ENCODE data around the gene EHHADH.

The EHHADH gene

DNA sequence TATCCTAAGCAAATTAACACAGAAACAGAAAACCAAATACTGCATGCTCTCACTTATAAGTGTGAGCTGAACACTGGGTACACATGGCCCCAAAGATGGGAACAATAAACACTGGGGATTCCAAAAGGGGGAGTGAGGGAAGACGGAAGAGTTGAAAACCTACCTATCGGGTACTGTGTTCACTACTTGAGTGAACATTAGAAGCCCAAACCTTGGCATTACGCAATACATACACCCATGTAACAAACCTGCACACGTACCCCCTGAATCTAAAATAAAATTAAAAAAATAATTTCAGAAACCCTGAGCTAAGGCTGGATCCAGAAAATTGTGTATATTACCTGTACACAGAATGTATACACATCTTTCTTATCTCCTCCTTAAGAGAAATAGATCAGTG is 58.2 kb downstream of the EHHADH start:
- no peak for DNase-seq (ENCODE audit: low read depth)

DNA sequence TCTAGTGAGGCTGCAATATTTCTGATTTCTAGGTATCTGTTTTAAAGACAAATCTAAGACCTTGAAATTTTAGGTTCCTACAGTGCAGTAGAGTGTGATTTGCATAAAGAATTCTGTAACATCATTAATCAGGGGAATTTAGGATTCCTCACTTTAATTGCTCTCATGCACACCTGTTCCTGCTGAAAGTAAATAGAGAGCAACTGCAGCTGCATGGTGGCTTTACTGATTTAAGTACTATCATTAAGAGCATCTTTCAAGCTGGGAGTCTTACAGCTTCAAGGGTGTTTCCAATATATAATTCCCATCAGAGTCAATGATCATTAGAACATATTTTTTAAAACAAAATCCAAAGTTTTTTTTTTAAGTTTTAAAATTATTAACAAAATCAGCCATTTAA is 65.0 kb downstream of the EHHADH start:
- DNase-seq (ENCODE audit: low read depth) = no peak

DNA sequence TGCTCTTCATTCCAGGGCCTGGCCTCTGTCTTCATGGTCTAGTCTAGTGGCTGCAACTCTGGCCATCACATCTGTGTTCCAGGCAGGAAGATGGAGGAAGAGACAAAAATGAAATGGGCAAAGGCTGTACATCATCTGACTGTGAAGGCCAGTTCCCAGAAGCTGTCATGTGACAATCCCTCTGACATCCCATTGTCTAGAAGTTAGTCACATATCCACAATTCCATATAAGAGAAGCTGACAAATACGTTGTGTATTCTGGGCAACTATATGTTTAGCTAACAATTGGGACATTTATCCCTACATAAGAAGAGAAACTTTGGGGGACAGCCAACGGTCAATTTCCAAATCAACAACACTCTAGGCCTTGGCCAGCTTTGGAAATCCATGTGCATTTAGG is 66.5 kb downstream of the EHHADH start:
- no peak for DNase-seq (ENCODE audit: low read depth)

DNA sequence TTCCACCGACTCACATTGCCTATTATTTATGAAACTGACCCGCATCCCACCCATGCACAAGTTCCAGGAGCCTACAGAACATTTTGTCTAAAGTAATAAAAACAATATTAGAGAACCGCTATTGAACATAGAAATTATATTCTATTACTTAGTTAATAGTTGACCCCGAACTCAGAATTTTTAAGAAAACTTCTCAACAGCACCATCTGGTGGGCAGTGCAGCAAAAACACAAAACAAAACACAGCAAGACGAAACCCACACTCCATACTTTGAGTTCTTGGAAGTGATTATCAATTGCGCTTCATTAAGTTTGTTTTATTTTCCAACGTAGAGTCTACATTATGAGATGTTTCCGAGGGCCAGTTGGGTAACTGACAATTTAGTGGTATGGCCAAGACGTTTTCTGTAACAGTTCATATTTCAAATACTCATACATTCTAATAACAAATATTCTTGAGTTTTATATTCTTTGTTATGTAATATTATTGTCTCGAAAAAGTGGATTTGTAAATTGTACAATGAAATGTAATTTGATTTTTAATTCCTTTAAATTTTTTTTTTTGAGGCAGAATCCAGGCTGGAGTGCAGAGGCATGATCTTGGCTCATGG is 77.0 kb downstream of the EHHADH start:
- no peak for DNase-seq (ENCODE audit: low read depth)

DNA sequence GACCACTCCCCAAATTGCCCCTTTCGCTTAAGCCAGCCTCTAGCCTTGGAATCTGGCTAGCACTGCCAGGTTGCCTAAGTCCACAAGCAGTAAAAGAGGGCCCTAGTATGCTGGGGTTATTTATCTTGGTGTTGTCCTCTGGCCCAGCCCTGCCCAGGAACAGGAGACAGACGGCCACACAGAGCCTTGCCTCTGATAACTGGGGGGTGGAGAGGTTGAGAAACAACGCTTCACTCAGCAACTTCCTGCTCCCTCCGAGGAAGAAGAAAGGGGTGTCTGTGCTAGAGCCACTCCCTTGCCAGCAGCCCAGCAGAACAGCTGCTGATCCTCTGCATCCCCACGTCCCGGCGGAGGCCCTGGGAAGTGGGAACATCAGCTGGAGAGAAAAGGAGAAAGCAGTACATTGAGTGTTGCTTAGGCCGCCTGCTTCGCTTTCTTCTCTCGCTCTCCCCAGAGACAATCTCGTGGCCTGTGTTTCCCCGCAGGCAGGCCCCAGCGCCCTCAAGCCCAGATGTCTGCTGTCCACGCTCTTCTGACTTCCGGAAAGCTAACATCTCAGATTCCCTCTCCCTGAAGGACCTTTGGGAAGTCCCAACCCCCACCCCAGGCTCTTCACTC is 78.4 kb downstream of the EHHADH start:
- DNase-seq (ENCODE audit: low read depth) = peak; percentile 40

DNA sequence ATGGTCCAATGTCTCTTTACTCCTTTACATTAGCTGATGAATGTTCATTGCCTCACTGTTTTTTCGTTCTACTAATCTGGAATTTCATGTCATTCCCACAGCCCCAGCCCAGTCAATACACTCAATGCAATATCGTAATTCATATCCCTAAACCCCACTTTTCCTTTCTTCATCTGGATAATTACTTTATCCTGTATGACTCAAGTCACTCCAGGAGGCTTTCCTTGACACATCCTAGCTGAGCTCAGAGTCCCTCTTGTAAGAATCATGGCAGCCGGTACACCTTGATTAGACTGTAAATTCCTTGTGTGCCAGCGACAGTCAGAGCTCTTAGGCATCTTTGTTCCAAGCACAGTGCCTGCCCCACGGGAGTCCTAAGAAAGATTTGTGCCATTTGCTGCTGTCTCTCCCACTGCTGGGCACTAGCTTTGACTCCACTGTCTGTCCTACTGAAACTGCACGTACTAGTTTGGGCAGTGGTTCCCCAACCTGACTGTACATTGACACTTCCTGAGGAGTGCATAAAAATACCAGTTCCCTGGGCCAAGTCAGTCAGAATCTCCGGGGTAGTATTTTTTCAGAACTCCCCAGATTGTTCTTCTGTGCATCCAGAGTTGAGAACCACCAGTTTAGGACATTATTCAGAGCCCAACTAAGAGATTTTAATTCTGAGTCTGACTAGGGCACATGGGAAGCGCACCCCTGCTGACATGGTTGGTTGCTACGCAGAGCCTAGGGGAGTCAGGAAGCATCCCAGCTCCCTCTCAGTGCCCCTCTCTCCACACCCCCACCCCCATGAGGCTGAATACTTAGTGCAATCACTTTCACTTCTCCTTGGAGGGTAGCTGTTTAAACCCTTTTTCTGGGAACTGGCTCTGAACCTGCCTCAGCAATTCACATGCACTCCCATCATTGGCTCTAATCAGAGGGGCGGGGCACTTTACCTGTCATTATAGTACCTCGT is 81.5 kb downstream of the EHHADH start:
- no peak for DNase-seq (ENCODE audit: low read depth)

DNA sequence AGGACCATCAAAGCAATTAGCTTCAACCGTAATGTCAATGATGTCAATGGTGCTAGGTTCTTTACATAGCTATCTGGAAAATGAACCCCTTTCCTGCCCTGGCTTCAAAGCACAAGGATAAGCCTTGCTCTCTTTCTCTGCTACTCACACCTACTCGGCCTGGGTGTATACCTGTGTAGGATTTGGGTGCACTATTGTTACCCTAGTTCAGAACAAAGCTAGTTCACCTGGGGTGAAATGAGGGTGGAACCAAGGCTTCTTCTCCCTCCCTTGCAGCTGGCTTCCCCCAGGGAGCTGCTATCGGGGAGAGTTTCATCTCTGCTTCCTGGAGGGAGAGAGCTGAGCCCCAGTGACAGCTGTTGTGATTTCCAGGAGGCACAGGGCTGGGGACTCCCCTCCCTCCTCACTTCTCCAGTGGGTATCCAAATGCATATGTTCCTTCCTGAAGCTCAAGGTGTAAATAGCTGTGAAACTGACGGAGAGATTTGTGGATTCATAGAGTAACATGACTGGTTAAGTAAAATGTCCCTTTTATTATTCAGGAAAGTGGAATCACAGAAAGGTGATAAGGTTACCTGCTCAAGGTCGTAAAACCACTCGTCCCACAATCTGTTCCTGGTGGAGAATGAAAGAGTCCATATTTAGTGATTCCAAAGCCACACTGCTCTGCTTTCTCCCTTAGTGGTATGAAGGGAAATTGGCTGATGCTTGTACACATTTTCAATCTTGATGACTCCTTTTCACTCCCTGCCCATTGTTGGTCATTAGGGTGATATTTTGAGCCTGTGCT is 89.2 kb downstream of the EHHADH start:
- no peak for DNase-seq (ENCODE audit: low read depth)

DNA sequence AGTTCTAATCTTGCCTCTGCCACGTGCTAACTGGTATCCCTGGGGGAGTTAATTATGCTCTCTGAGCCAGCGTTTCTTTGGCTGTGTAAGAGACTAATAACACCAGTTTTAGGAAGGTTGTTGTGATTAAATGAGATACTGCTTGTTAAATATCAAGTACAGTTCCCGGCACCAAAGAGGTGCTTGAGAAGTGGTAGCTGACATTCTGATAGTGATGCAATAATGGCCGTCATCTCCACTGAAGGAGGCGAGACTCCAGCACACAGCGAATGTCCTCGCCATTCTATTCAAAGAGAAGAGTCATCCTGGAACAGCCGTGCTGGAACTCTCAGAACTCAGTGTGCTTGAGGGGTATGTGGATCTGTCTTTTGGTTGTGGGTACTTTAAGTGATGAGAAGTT is 91.2 kb downstream of the EHHADH start:
- no peak for DNase-seq (ENCODE audit: low read depth)

DNA sequence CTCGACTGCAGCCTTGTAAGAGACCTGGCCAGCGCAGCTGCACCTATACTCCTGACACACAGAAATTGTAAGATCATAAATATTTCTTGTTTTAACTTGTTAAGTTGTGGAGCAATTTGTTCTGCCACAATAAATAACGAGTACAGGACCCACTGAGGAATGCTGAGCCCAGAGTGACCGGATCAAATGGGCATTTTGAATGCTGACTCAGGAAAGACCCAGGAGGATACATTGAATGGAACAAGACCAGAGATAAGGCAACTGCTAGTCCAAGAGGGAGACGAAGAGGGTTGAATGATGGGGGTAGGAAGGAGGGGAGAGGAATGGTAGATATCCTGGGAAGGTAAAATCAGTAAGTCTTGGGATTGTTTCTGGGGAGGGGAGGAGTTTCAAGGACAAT is 92.1 kb downstream of the EHHADH start:
- no peak for DNase-seq (ENCODE audit: low read depth)

DNA sequence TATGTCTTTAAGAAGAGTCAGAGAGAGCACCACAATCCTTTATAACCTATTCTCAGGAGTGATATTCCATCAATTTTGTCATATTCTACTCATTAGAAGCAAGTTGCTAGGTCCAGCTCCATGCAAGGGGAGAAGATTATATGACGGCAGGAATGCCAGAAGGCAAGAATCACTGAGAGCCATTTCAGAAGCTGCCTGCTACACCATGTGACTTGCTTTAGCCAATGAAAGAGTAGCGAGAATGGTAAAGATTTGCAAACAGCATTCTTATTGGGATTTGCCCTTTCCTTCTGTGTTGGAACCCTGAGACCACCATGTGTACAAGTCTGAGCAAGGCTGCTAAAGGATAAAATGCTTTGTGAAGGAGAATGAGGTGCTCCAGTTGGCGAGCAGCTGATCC is 96.5 kb downstream of the EHHADH start:
- no peak for DNase-seq (ENCODE audit: low read depth)

DNA sequence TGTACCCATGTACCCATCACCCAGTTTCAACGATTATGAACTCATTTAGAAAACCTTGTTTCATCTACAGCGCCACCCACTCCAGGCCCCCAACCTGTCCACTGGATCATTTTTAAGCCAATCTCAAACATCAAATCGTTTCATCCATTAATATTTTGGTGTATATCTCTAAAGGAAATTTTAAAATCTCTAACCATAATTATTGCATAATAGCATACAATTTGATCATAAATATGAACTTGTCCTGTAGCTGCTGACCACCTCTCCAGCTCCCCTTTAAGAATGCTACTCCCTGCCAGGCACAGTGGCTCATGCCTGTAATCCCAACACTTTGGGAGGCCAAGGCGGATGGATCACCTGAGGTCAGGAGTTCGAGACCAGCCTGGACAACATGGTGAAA is 98.2 kb downstream of the EHHADH start:
- no peak for DNase-seq (ENCODE audit: low read depth)

DNA sequence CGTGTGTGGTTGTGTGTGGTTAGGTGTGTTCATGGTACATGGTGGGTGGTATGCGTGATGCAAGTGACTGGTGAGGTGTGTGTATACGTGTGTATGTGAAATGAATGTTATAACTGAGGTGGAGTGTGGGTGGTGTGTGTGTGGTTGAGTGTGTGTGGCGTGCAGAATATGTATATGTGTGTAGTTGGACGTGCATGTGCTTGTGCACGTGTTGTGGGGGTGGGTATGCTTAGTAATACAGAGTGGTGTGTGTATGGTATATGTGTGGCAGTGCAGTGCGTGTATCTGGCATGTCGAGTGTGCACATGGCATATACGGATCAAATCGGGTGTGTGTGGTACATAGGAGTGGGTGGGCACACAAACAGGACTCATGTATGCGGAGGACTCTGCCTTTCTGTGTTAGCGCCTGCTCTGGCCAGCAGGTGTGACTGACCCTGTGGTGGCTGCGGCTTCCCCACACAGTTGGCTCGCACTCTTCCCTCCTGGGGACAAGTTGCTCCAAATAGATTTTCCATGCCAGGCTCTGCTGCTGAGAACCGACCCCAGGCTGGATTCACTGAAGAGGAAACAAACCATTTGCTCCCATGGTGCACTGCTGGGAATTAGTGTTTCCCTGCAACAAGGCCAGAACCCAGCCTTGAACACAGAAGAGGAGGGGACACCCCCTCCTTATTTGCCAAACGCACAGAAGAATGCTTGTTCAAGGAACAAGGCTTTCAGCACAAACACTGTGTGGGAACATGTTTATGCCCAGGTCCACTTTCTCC is 99.8 kb downstream of the EHHADH start:
- no peak for DNase-seq (ENCODE audit: low read depth)

DNA sequence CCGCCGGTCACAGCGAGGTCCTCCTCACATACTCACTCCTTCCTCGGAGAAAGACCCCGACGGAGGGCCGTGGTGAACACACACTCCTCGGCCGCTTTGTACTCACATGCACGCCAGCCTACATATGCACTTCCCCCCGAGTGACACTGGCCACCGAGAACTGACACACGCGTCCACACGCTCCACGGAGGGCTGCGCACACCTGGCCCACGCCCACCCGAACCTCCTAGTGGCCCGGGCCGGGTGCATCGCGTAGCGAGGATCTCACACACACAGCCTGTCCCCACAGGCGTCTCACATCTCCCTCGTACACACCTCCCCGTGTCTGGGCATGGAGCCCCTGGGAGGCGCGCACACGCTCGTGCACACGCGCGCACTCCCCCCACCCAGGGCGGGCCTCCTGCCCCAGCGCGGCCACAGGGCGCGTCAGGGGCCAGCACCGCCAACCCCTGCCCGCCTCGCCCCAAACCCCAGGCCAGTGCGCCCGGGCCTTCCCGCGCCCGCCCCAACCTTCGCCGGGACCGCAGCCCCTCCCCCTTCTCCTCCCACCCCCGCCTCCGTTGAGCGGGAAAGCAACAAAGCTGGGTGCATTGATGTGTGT is 100.6 kb downstream of the EHHADH start:
- no peak for DNase-seq (ENCODE audit: low read depth)

DNA sequence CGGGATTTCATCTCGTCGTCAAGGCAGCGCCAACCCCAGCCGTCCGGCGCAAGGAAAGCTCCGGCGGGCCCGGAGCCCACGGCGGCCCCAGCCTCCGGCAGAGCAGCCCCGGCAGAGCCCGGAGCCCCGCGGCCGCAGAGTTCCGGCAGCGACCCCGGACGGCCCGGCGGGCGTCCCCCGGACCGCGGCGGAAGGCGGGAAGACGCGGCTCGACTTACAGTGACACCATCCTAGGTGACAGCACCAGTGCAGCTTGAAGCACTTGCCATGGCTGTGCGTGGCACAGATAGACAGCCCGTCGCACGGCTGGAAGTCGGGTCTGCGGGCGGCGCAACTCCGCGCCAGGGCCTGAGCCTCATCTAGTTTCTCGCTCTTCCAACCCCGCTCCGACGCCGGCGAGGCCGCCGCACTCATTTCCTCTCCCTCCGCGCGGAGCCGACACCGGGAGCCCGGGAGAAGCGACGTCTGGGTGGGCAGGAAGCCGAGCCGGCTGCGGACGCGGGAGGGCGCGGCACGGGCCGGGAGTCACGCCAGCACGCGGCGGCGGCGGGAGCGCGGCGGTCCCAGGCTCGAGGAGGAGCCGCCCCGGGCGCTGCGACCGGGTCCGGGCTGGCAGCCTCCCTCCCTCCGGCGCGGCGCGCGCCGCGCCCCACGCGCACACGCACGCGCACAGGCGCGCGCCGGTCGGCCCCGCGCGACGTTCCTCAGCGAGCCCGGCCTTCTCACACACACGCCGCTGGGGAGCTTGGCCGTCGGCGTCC is 101.3 kb downstream of the EHHADH start, which contains the start of gene C3orf70:
C3orf70 (minus strand) TSS at position 651 of the 761 bp plus-strand sequence; CDS start at position 414, 237 bp downstream.
- DNase-seq (ENCODE audit: low read depth) = peak; percentile 55

DNA sequence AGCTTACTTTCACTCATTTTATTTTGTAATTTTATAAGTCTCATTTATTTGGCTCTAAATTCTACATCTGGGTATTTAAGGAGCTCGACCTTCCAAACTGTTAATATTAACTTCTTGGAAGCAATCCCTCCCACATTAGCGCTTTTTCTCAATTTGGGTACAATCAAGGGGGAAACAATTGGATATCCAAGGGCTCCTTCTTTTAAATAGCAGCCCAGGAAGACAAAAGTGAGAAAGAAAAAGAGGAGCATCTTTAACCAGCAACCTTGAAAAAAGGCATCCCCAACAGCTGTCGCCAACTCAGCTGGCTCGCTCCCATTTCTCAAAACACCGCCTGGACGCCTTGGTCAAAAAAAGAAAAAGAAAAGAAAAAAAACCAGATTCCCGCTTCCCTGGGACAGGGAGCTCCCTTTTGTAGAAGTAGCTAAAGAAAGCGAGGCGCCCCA is 101.9 kb downstream of the EHHADH start:
- DNase-seq (ENCODE audit: low read depth) = no peak

DNA sequence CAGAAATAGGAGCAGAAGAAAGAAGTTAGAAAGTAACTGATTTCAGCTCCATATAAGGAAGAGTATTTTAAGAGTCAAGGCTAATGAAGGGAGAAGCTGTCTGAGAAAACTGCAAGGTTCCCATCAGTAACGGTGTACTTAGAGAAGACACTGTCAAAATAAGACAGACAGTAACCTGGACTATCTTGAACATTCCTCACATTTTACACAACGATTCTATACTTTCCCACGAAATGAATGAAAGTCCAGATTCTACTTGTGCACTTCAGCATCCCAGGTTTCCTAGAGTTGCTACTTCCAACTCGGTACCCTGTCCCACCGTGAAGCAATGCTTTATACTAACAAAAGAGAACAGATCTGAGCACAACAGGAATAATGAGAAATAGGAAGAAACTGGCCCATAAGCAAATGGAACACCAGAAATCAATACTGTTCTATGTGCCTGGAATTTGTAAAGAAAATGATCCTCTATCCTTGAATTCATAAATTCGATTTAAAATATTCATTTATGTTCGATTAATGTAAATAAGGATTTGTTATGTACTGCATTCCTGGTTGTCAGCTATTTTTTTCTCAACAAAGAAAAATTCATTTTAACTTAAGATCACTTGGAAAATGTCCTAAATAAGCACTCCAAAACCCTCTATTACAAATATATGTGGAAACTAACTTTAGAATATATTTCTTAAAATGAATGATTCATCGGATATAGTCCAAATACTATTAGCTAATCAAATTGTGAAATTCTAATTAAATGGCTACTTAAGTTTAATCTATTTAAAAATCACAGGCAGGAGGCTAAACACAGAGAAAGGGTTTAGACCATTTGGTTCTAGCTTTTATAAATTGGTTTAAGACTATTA is 102.5 kb downstream of the EHHADH start:
- no peak for DNase-seq (ENCODE audit: low read depth)

DNA sequence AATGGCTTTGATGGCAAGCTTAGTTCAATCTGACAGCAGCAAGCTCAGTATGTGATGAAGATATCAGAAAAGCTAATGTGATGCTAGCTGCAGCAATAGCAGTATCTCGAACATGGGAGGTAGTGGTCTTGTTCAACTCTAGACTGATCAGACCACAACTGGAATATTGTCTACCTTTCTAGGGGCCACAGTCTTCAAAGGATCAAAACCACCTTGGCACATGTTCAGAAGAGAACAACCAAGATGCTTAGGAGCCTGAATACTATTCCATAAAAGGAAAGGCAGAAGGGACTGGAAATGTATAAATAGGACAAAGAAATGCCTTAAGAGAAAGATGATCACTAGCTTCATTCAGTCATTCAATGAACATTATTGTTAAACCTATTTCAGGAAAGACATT is 103.3 kb downstream of the EHHADH start:
- no peak for DNase-seq (ENCODE audit: low read depth)

DNA sequence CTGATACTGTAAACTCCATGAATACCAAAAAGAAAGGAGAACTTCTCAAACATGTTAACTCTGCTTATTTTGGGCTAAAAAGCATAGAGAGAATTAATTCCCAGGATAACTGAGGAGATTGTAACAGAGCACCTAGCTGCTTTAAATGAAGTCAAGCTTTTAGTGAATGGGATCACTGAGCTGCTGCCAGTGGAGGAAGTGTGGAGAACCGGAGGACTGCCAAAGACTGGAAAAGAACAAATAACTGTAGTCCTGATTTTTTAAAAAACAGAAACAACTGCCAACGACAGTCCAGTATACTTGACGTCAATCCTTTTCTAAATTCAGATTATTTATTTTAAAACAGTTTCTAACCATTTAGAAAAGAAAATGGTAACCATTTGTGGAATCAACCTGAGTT is 104.3 kb downstream of the EHHADH start:
- DNase-seq (ENCODE audit: low read depth) = no peak

DNA sequence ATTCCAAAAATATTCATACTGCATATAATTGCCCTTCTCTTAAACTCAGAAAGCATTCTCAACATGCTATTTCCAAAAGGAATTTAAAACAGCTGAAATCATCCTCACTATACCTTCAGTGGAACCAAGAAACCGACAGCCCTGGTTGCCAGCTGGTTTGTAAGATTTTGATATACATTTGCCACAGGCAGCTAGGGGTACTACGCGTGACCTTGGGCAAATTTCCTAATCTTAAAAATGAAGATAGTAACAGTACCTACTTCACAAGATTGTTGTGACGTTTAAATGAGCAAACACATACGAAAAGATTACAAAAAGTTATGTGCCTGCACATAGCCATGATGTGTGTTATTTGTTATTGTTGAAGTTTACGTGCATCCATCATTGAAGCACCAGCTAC is 108.3 kb downstream of the EHHADH start:
- no peak for DNase-seq (ENCODE audit: low read depth)

All from fibroblast of gingiva (primary cell).